Calu3 (cell line): ENCODE results near the gene KRTAP1-1. TPM values are rescaled to one million over a fixed set of nuclear protein-coding genes. Genes with fewer than 3 reads are reported as not detected.

ENCODE experiments used
- BruUV-seq: library from RNA; stranded (reverse); fragments of 400-500 nt; replicated peaks from 2 replicates; lab custom pipeline; 2021; lab: Mats Ljungman, UMichigan
- CTCF ChIA-PET: fragments of 300-600 bp; sonication (Branson Sonifier 250); formaldehyde crosslinking; loops from one replicate; lab custom pipeline; 2022; ENCODE audit warnings: antibody characterized with exemption; lab: Charles Lee
- DNase-seq: peaks from one replicate; pipeline ENCODE4 v3.0.0; 2022
- H3K27ac Mint-ChIP-seq: one replicate; pipeline ENCODE4 v1.8.0; 2022; ENCODE audit warnings: mixed read lengths; ENCODE audit not compliant: unreplicated experiment
- H3K27me3 Mint-ChIP-seq: one replicate; pipeline ENCODE4 v1.8.0; 2022; ENCODE audit warnings: mixed read lengths; ENCODE audit not compliant: unreplicated experiment
- H3K36me3 Mint-ChIP-seq: one replicate; pipeline ENCODE4 v1.8.0; 2022; ENCODE audit warnings: mild to moderate bottlenecking, moderate library complexity, mixed read lengths; ENCODE audit not compliant: insufficient read depth, unreplicated experiment
- H3K4me1 Mint-ChIP-seq: one replicate; pipeline ENCODE4 v1.8.0; 2022; ENCODE audit warnings: mild to moderate bottlenecking, low read depth, mixed read lengths; ENCODE audit not compliant: unreplicated experiment
- H3K4me3 Mint-ChIP-seq: one replicate; pipeline ENCODE4 v1.8.0; 2022; ENCODE audit warnings: mild to moderate bottlenecking, low read depth, moderate library complexity, mixed read lengths; ENCODE audit not compliant: unreplicated experiment
- H3K9me3 Mint-ChIP-seq: one replicate; pipeline ENCODE4 v1.8.0; 2022; ENCODE audit warnings: low read depth, mixed read lengths; ENCODE audit not compliant: unreplicated experiment
- CTCF ChIP-seq: fragments of 200-600 bp; IDR thresholded peaks from one replicate; pipeline ENCODE4 v1.8.0; 2022; ENCODE audit warnings: antibody characterized with exemption; ENCODE audit not compliant: unreplicated experiment
- intact Hi-C: fragments of 100-400 bp; cut with micrococcal nuclease; formaldehyde crosslinking; loops from one replicate; pipeline ENCODE4 v1.10.0; 2022; ENCODE audit not compliant: unreplicated experiment
- total RNA-seq: library from RNA; stranded (reverse); gene quantifications from 2 replicates; pipeline ENCODE4 v1.2.3, GENCODE V29; 2022

KRTAP1-1 gene
- total RNA-seq, 1 experiment from 2014 or later: 10.2 TPM

- no peak within 1 kb of the TSS for H3K4me3 Mint-ChIP-seq
- H3K9me3 Mint-ChIP-seq: peaks cover 4% of the 10 kb centered on the region
- CTCF ChIA-PET: interaction anchor here (0.6 to 1.7 kb wide), 10 partner anchors 11 to 292 kb away, joined by 3 to 6 read pairs (median 4); partner anchors contain the start of gene KRT40
These were observed 32.4 kb downstream of the KRTAP1-1 start, which contains the start of gene KRTAP3-1 for GRCh38 chr17:41008811-41009210. KRTAP3-1 (minus strand) TSS chr17:41009128; CDS start chr17:41009074, 54 bp downstream.

GRCh38 chr17:41004397-41004796 lies 36.9 kb downstream of the KRTAP1-1 start:
- no peaks in the 10 kb centered on the region for H3K27me3 Mint-ChIP-seq
- no TSS peak for BruUV-seq
- H3K36me3 Mint-ChIP-seq: no peaks in the 10 kb centered on the region
- no peak overlapping the region for H3K27ac Mint-ChIP-seq
- H3K4me3 Mint-ChIP-seq: no peak overlapping the region
- CTCF ChIA-PET: interaction anchor here (0.8 to 1.2 kb wide), 2 partner anchors 16 to 92 kb away, joined by 3 to 5 read pairs; no protein-coding TSS in a partner anchor
- DNase-seq: no peak
- TF ChIP-seq CTCF: no peak
- H3K4me1 Mint-ChIP-seq: peaks cover 46% of the 10 kb centered on the region
- intact Hi-C loops: loop anchor here (5.0 kb wide), 1 partner anchor 38 kb away; the partner anchor contains the start of gene KRTAP1-1
- no peaks in the 10 kb centered on the region for H3K9me3 Mint-ChIP-seq

More at GRCh38 chr17:41008811-41009210, 32.4 kb downstream of the KRTAP1-1 start, which contains the start of gene KRTAP3-1:
- Mint-ChIP-seq H3K27ac (no peak within 1 kb of the TSS), H3K27me3 (no peaks in the 10 kb centered on the region), H3K36me3 (no peaks in the 10 kb centered on the region), H3K4me1 (peaks cover 50% of the 10 kb centered on the region)
- no TSS peak for BruUV-seq
- TF ChIP-seq CTCF: no peak
- intact Hi-C loops: no loop called here
- no peak for DNase-seq

GRCh38 chr17:41003926-41004325 lies 37.3 kb downstream of the KRTAP1-1 start:
- no peaks in the 10 kb centered on the region for H3K9me3 Mint-ChIP-seq
- intact Hi-C loops: loop anchor here (5.0 kb wide), 1 partner anchor 38 kb away; the partner anchor contains the start of gene KRTAP1-1
- H3K27me3 Mint-ChIP-seq: no peaks in the 10 kb centered on the region
- BruUV-seq: no TSS peak
- H3K36me3 Mint-ChIP-seq: no peaks in the 10 kb centered on the region
- peaks cover 41% of the 10 kb centered on the region for H3K4me1 Mint-ChIP-seq
- CTCF ChIA-PET: interaction anchor here (0.8 to 1.2 kb wide), 2 partner anchors 16 to 91 kb away, joined by 3 to 5 read pairs; no protein-coding TSS in a partner anchor
- H3K27ac Mint-ChIP-seq: no peak overlapping the region
- no peak overlapping the region for H3K4me3 Mint-ChIP-seq
- no peak for DNase-seq
- no peak for TF ChIP-seq CTCF

GRCh38 chr17:41002814-41003213 lies 38.4 kb downstream of the KRTAP1-1 start:
- CTCF ChIA-PET: interaction anchor here (0.6 to 0.7 kb wide), 2 partner anchors 46 to 68 kb away, joined by 3 to 4 read pairs; no protein-coding TSS in a partner anchor
- H3K4me3 Mint-ChIP-seq: no peak overlapping the region
- TF ChIP-seq CTCF: no peak
- no peaks in the 10 kb centered on the region for H3K9me3 Mint-ChIP-seq
- H3K27me3 Mint-ChIP-seq: no peaks in the 10 kb centered on the region
- H3K36me3 Mint-ChIP-seq: no peaks in the 10 kb centered on the region
- H3K27ac Mint-ChIP-seq: peak overlapping the region; percentile 40
- peaks cover 30% of the 10 kb centered on the region for H3K4me1 Mint-ChIP-seq
- no TSS peak for BruUV-seq
- DNase-seq: no peak
- intact Hi-C loops: loop anchor here (5.0 kb wide), 1 partner anchor 39 kb away; the partner anchor contains the start of gene KRTAP1-1
